NCI-H510A treated with DMSO at 0.1 percent for 48 hours (cell line): Measurements from ENCODE around the gene SEMA3D.

Experiments
- DNase-seq: peaks from one replicate; lab custom pipeline; 2025; lab: John Stamatoyannopoulos, UW

Gene SEMA3D

GRCh38 chr7:85125651-85126131 lies 61.2 kb downstream of the SEMA3D start:
- DNase-seq, result no peak

GRCh38 chr7:85125176-85125575 lies 61.7 kb downstream of the SEMA3D start:
- no peak for DNase-seq

GRCh38 chr7:85119934-85120333 lies 66.9 kb downstream of the SEMA3D start:
- DNase-seq, result no peak

- DNase-seq, result no peak
Measured at GRCh38 chr7:85115862-85116261, 71.0 kb downstream of the SEMA3D start.

- no peak for DNase-seq
Measured at GRCh38 chr7:85115006-85115405, 71.8 kb downstream of the SEMA3D start.

- DNase-seq, result no peak
Measured at GRCh38 chr7:85114342-85114741, 72.5 kb downstream of the SEMA3D start.

GRCh38 chr7:85111761-85112160 lies 75.1 kb downstream of the SEMA3D start:
- DNase-seq, result no peak

GRCh38 chr7:85106719-85107118 lies 80.1 kb downstream of the SEMA3D start:
- no peak for DNase-seq

- no peak for DNase-seq
Measured at GRCh38 chr7:85104432-85105205, 82.2 kb downstream of the SEMA3D start.

- DNase-seq, result no peak
Measured at GRCh38 chr7:85103962-85104361, 82.9 kb downstream of the SEMA3D start.

GRCh38 chr7:85103357-85103756 lies 83.5 kb downstream of the SEMA3D start:
- DNase-seq, result no peak

- DNase-seq, result no peak
Measured at GRCh38 chr7:85102813-85103350, 84.0 kb downstream of the SEMA3D start.

GRCh38 chr7:85101347-85101746 lies 85.5 kb downstream of the SEMA3D start:
- DNase-seq, result no peak

- DNase-seq, result no peak
Measured at GRCh38 chr7:85097844-85098243, 89.0 kb downstream of the SEMA3D start.

- DNase-seq, result no peak
Measured at GRCh38 chr7:85095806-85096205, 91.0 kb downstream of the SEMA3D start.

- no peak for DNase-seq
Measured at GRCh38 chr7:85095366-85095765, 91.5 kb downstream of the SEMA3D start.

- DNase-seq, result no peak
Measured at GRCh38 chr7:85094046-85094725, 92.7 kb downstream of the SEMA3D start.

GRCh38 chr7:85091565-85091928 lies 95.3 kb downstream of the SEMA3D start:
- DNase-seq, result no peak

- no peak for DNase-seq
Measured at GRCh38 chr7:85090919-85091564, 95.8 kb downstream of the SEMA3D start.

GRCh38 chr7:85090143-85090542 lies 96.7 kb downstream of the SEMA3D start:
- no peak for DNase-seq

- DNase-seq, result no peak
Measured at GRCh38 chr7:85081846-85082245, 105.0 kb downstream of the SEMA3D start.

- no peak for DNase-seq
Measured at GRCh38 chr7:85081392-85081791, 105.5 kb downstream of the SEMA3D start.

GRCh38 chr7:85079434-85079833 lies 107.4 kb downstream of the SEMA3D start:
- no peak for DNase-seq
